ENCODE results near the gene HINT2.

The HINT2 gene

GRCh38 chr9:35813434-35814105 lies 1.3 kb downstream of the HINT2 start:
- no peak for DNase-seq (ENCODE audit: extremely low read depth, low read depth)
- H3K4me3 ChIP-seq (replicated peaks; ENCODE audit: low read depth, low read length), result peak overlapping the region; percentile 79; the same call in 1 of the 2 replicates
- peak; percentile 39 for TF ChIP-seq CTCF (IDR thresholded peaks at IDR 0.05; ENCODE audit: low read depth, low read length, missing control alignments)

GRCh38 chr9:35812025-35812602 lies 2.7 kb downstream of the HINT2 start, which contains the start of gene SPAG8:
Gene SPAG8, minus strand, starts transcription at chr9:35812262. Its CDS starts 115 bp downstream, at chr9:35812147.
- DNase-seq (ENCODE audit: extremely low read depth, low read depth), result peak; percentile 92
- peak within 1 kb of the TSS; percentile 41 for H3K4me3 ChIP-seq (replicated peaks; ENCODE audit: low read depth, low read length)
- no peak for TF ChIP-seq CTCF (IDR thresholded peaks at IDR 0.05; ENCODE audit: low read depth, low read length, missing control alignments)

GRCh38 chr9:35811381-35812024 lies 3.3 kb downstream of the HINT2 start:
- H3K4me3 ChIP-seq (replicated peaks; ENCODE audit: low read depth, low read length), result peak overlapping the region; percentile 41
- no peak for DNase-seq (ENCODE audit: extremely low read depth, low read depth)
- TF ChIP-seq CTCF (IDR thresholded peaks at IDR 0.05; ENCODE audit: low read depth, low read length, missing control alignments), result no peak

GRCh38 chr9:35810122-35810521 lies 4.7 kb downstream of the HINT2 start:
- H3K4me3 ChIP-seq (replicated peaks; ENCODE audit: low read depth, low read length), result no peak overlapping the region
- no peak for DNase-seq (ENCODE audit: extremely low read depth, low read depth)
- no peak for TF ChIP-seq CTCF (IDR thresholded peaks at IDR 0.05; ENCODE audit: low read depth, low read length, missing control alignments)

- no peak overlapping the region for H3K4me3 ChIP-seq (replicated peaks; ENCODE audit: low read depth, low read length)
- TF ChIP-seq CTCF (IDR thresholded peaks at IDR 0.05; ENCODE audit: low read depth, low read length, missing control alignments), result no peak
Measured at GRCh38 chr9:35808433-35808832, 6.4 kb downstream of the HINT2 start.

GRCh38 chr9:35806101-35806500 lies 8.7 kb downstream of the HINT2 start:
- no peak for TF ChIP-seq CTCF (IDR thresholded peaks at IDR 0.05; ENCODE audit: low read depth, low read length, missing control alignments)
- DNase-seq (ENCODE audit: extremely low read depth, low read depth), result no peak
- H3K4me3 ChIP-seq (replicated peaks; ENCODE audit: low read depth, low read length), result no peak overlapping the region

More at GRCh38 chr9:35808433-35808832, 6.4 kb downstream of the HINT2 start:
- no peak for DNase-seq (ENCODE audit: extremely low read depth, low read depth)
